Activated T-cell treated with anti-CD3 and anti-CD28 coated beads for 1 hour (primary cell): ENCODE measurements around the gene PLPPR1.
"Not testable (repeated sequence)": the region's sequence is repeated elsewhere in the genome, so short reads cannot be mapped to it uniquely, and the experiment has no call there.

ENCODE experiments used
- DNase-seq: peaks from one replicate; pipeline ENCODE4 v3.0.0-alpha.2; 2020; ENCODE audit warnings: low read depth

PLPPR1 gene

GRCh38 chr9:101028346-101029314, at the start of gene PLPPR1:
TSS of gene PLPPR1 (plus strand) at chr9:101028727.
- no peak for DNase-seq

DNA sequence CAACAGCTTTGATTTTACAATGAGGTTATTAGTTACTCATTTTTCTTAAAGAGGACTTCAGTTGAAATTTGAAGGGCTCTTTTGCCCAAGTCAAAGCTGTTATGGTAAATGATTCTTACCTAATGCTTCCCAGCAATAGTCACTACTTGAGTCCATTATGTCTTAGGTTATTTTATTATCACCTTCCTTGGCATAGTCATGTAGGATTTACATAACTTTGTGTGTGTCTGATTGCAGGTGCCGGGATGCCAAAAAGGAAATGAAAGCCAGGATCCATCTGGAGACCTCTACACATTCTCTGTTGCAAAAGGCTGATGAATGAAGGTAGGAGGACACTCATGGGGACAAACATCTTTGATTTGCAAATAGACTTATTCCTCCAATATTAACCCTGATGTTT, 38.8 kb upstream of the PLPPR1 start:
- DNase-seq, result no peak

DNA sequence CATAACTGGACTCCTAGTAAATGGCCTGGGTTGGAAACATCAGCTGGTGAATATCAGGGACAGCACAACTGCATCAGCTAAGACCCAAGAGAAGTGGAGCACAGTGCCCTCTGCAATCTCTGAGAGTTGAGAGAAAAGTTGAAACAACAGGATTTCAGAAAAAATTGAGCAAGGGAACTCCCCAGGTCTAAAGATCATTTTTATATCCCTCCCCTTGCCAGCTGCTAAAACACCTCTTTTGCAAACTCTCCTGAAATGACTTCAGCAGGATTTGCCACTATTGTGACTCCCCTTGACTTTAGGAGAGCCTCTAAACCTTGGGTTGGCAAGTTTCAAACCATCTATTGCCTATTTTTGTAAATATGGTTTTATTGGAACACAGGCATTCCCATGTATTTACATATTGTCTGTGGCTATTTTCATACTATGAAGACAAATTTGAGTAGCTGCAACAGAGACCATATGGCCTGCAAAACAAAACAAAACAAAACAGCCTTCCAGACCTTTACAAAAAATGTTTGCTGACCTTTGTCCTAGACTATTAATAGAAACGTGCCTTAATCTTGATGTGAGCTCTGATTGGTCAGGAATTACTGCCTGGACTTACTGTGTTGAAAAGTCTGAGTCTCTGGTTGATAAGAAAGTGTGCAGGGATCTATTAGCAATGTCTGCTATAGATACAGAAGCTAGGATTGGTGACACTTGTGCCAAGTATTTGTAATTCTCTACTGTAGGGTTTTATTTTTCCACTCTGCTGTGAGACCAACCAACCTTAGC, 37.7 kb upstream of the PLPPR1 start:
- no peak for DNase-seq

- no peak for DNase-seq
These were observed 35.9 kb upstream of the PLPPR1 start for GRCh38 chr9:100992632-100993031.

DNA sequence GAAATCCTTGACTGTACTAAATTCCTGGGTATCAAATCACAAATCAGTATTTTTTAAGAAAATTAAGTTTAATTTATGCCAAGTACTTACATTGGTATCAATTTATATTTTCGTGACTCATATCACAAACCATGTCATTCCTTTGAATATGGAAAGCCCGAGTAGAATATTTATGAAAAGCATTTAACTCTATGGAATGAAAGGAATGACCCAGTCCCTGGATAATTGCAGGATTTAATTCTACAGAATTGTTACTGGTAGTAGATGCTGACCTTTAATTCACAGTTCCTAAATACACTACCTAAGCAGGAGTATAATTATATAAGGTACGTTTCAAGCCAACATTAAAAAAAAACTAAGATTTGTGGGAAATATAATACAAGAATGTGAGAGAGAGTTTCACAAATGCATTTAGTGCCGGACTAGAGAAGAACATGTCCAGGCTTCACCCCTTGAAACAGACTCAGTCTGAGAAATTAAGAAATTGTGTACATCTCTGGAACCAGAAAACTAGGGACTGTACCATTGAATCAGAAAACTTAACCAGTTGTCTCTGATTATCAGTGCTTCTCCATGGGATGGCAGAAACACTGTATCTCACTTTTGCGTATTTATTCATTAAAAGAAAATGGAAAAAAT, 28.5 kb upstream of the PLPPR1 start:
- no peak for DNase-seq

- DNase-seq, result no peak
These were observed 23.3 kb upstream of the PLPPR1 start for GRCh38 chr9:101005246-101005645.

DNA sequence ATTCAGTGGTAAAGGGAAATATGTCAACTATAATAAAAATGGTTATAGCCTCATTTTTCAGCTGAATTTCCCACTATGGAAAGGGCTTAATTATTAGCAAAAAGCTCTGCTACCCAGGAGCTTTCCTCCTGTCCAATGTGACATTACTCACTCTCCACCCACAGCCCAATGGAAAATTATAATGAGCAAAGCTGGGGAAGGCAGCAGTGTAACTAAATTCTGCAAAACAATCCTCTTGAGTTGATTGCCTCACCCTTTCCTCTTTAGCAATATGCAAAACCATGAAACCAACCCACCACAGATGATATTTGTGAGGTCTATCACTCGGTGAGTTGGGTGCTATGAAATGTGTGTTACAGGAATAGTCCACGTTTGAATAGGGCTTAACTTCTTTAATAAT, 14.0 kb upstream of the PLPPR1 start:
- DNase-seq, result no peak

GRCh38 chr9:101018467-101018866, 10.1 kb upstream of the PLPPR1 start:
- no peak for DNase-seq

- no peak for DNase-seq
These were observed 5.8 kb upstream of the PLPPR1 start for GRCh38 chr9:101022704-101023103.

- DNase-seq, result no peak
These were observed 2.6 kb upstream of the PLPPR1 start for GRCh38 chr9:101025940-101026339.

- DNase-seq, result no peak
These were observed 1.7 kb upstream of the PLPPR1 start for GRCh38 chr9:101026824-101027223.

DNA sequence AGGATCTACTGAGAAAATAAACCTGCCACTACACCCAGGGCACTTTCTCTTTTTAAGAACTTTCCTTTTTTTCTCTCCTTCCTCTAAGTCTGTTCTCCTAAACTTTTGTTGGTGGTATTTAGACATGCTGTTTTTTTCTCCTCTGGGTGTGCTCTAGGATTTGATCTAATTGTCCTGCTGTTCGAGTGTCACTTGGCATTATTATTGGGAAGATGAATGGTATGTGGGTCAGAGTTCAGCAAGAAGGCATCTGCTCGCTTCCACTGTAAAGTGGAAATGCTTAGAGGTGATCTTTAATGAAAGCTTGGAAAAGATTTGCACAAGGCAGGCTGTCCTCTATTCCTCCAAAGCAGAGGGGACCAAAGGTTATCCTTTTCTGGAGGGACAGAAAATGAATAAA, 1.3 kb upstream of the PLPPR1 start:
- no peak for DNase-seq

- DNase-seq, result no peak
These were observed 688 bp upstream of the PLPPR1 start for GRCh38 chr9:101027733-101028345.

- DNase-seq, result no peak
These were observed 973 bp downstream of the PLPPR1 start for GRCh38 chr9:101029315-101030085.

GRCh38 chr9:101030086-101030391, 1.5 kb downstream of the PLPPR1 start:
- no peak for DNase-seq

DNA sequence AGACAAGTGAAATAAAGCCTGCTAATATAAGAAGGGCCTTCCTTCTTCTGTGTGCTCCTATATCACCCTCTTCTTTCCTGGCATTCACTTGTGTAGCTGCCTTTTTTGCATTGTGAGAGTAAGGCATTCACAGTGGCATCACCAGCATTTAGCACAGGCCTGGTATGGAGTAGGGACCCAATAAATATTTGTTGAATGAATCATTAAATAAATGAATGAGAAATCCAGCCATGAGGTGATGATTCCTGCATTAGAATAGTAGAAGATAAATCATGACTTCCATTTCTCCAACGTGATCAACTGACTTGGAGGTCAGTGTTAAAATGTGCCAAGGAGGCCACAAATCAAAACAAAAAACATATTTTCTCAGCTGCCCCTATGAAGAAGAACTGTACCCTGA, 3.9 kb downstream of the PLPPR1 start:
- no peak for DNase-seq

DNA sequence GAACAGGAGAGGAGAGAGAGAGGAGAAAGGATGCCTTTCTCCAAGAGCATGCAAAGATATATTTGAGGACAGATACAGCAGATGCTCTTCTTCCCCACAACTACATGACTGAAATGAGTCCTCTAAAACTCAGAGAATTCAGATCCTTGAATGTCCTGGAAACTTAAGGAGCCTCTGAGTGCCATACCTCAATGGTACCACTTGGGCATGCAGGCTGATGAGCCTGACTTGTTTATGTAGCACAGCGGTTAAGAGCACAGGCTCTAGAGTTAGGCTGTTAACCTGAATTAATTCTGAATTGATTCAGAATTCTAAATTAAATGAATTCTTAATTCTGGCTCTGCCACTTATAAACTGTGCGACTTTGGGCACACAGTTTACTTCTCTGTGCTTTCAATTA, 5.7 kb downstream of the PLPPR1 start:
- no peak for DNase-seq

GRCh38 chr9:101035098-101035497, 6.6 kb downstream of the PLPPR1 start:
- DNase-seq, result no peak

DNA sequence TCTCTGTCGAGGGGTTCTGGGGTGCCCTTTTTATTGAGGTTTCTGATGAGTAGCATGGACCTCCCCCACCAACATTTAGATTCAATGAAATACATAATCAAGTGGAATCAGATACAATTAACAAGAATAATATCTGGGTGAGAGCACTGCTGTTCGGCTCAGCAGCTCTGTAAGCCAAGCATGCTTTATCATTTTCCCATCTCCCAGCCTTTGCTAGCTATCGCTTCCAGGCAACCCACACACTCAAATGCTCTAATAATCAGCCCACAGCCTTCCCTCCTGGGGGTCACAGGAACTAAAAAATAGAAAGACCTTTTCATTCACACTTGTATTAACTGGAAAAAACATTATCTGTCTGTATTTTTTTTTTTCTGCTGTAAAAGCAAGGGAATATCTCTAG, 8.9 kb downstream of the PLPPR1 start:
- DNase-seq, result no peak

- no peak for DNase-seq
These were observed 10.0 kb downstream of the PLPPR1 start for GRCh38 chr9:101038488-101038887.

DNA sequence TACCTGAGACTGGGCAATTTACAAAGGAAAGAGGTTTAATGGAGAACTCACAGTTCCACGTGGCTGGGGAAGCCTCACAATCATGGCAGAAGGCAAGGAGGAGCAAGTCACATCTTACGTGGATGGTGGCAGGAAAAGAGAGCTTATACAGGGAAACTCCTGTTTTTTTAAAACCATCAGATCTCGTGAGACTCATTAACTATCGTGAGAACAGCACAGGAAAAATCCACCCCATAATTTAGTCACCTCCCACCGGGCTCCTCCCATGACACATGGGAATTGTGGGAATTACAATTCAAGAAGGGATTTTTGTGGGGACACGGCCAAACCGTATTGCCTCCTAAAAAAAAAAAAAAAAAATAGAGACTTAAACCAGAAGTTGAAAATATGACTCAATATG, 11.1 kb downstream of the PLPPR1 start:
- not testable (repeated sequence) for DNase-seq
